ENCODE results near the gene ATAD3A. TPM values are rescaled to one million over a fixed set of nuclear protein-coding genes. Genes with fewer than 3 reads are reported as not detected.

ATAD3A gene
- total RNA-seq, 2 experiments from 2014 or later = 39.4 to 41.0 TPM

- H3K4me3 Mint-ChIP-seq = no peak overlapping the region
- no peaks in the 10 kb centered on the region for H3K27me3 Mint-ChIP-seq (ENCODE audit: low read depth)
- H3K4me1 Mint-ChIP-seq (ENCODE audit: low read depth) = no peaks in the 10 kb centered on the region
- H3K36me3 Mint-ChIP-seq (ENCODE audit: low read depth) = peaks cover 16% of the 10 kb centered on the region
- CTCF ChIA-PET = interaction anchor here (1.3 kb wide), 1 partner anchor 107 kb away, joined by 3 read pairs; no protein-coding TSS in a partner anchor
- intact Hi-C loops (cut with micrococcal nuclease) = no loop called here
- no peak overlapping the region for H3K27ac Mint-ChIP-seq
- no peaks in the 10 kb centered on the region for H3K9me3 Mint-ChIP-seq
- DNase-seq = no peak
Measured at GRCh38 chr1:1559066-1559465, 47.1 kb downstream of the ATAD3A start.

DNA sequence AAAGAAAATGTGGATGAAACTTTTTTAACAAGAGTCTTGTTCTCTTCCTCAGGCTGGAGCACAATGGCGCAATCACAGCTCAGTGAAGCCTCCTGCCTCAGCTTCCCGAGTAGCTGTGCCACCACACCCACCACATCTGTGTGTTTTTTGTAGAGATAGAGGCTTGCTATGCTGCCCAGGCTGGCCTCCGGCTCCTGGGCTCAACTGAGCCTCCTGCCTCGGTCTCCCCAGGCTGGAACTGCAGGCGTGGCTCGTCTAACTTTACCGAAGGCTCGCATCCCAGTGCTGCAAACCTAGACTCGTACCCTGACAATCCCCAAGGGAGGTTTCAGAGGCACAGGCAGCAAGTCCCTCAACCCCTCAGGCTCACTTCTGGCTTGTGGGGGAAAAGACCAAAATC, 48.2 kb downstream of the ATAD3A start:
- no peak overlapping the region for H3K4me3 Mint-ChIP-seq
- H3K9me3 Mint-ChIP-seq = no peaks in the 10 kb centered on the region
- DNase-seq = no peak
- CTCF ChIA-PET = no interaction called here
- H3K27me3 Mint-ChIP-seq (ENCODE audit: low read depth) = no peaks in the 10 kb centered on the region
- peaks cover 21% of the 10 kb centered on the region for H3K36me3 Mint-ChIP-seq (ENCODE audit: low read depth)
- intact Hi-C loops (cut with micrococcal nuclease) = no loop called here
- H3K27ac Mint-ChIP-seq = no peak overlapping the region
- H3K4me1 Mint-ChIP-seq (ENCODE audit: low read depth) = no peaks in the 10 kb centered on the region

DNA sequence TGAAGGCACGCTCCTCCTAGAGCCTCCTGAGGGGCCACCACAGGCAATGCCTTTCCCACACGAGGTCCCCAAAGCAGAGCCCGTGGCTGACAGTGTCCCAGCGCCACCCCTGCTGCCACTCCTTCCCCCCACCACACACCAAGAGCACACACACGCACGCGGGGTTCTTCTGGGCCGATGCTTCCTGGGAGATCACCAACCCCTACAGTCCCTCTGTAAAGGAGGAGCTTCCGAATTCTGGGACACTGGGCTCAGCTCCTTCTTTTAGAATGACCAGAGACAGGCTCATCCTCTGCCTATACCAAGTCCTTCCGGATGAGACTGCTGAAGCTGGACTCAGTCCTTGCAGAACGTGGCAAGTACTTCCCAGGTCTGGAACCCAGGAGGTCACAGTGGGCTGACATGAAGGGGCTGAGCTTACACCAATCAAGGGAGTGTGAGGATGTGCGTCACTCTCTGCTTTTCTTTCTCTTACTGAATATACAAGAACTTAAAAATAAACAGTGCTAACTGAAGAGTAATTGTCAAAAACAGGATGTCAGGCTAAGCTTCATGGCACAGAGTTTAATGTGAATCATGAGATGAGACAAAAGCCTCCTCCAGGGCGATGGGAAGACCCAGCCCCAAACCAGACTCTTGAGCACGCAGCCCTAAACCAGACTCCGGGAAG, 50.0 kb downstream of the ATAD3A start:
- Mint-ChIP-seq H3K9me3 (no peaks in the 10 kb centered on the region), H3K4me1 (ENCODE audit: low read depth) (peaks cover 2% of the 10 kb centered on the region), H3K4me3 (no peak overlapping the region), H3K27me3 (ENCODE audit: low read depth) (no peaks in the 10 kb centered on the region), H3K27ac (no peak overlapping the region), H3K36me3 (ENCODE audit: low read depth) (peaks cover 24% of the 10 kb centered on the region)
- no peak for DNase-seq
- CTCF ChIA-PET = no interaction called here
- intact Hi-C loops (cut with micrococcal nuclease) = no loop called here

GRCh38 chr1:1562556-1563195, 50.7 kb downstream of the ATAD3A start:
- intact Hi-C loops (cut with micrococcal nuclease) = no loop called here
- DNase-seq = no peak
- Mint-ChIP-seq H3K27me3 (ENCODE audit: low read depth) (no peaks in the 10 kb centered on the region), H3K4me3 (no peak overlapping the region), H3K27ac (no peak overlapping the region), H3K4me1 (ENCODE audit: low read depth) (peaks cover 9% of the 10 kb centered on the region), H3K9me3 (no peaks in the 10 kb centered on the region), H3K36me3 (ENCODE audit: low read depth) (peaks cover 27% of the 10 kb centered on the region)
- CTCF ChIA-PET = no interaction called here

- H3K27ac Mint-ChIP-seq = no peak overlapping the region
- intact Hi-C loops (cut with micrococcal nuclease) = no loop called here
- no peak overlapping the region for H3K4me3 Mint-ChIP-seq
- no peak for DNase-seq
- no peaks in the 10 kb centered on the region for H3K27me3 Mint-ChIP-seq (ENCODE audit: low read depth)
- no peaks in the 10 kb centered on the region for H3K9me3 Mint-ChIP-seq
- H3K36me3 Mint-ChIP-seq (ENCODE audit: low read depth) = peaks cover 27% of the 10 kb centered on the region
- CTCF ChIA-PET = no interaction called here
- H3K4me1 Mint-ChIP-seq (ENCODE audit: low read depth) = peaks cover 16% of the 10 kb centered on the region
Measured at GRCh38 chr1:1563688-1564087, 51.7 kb downstream of the ATAD3A start.

DNA sequence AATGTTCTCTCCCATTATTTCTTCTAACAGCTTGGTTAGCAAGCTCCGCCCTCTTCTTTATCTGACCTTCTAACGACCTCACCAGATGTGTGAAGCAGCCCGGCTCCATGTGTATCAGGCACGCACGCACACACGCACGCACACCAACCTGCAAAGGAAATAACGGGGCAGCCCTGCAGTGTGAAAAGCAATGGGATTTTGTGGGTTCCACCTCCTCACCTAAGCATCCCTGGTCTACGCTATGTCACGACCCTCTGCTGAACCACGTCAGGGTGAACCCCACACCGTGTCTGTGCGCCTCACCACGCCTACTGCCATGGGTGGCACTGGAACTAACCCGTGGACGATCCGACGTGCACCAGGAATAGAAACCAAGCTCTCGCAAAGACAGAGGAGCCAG, 52.3 kb downstream of the ATAD3A start:
- H3K27me3 Mint-ChIP-seq (ENCODE audit: low read depth) = no peaks in the 10 kb centered on the region
- no peak for DNase-seq
- H3K9me3 Mint-ChIP-seq = no peaks in the 10 kb centered on the region
- no peak overlapping the region for H3K4me3 Mint-ChIP-seq
- intact Hi-C loops (cut with micrococcal nuclease) = no loop called here
- H3K27ac Mint-ChIP-seq = no peak overlapping the region
- H3K4me1 Mint-ChIP-seq (ENCODE audit: low read depth) = peaks cover 18% of the 10 kb centered on the region
- H3K36me3 Mint-ChIP-seq (ENCODE audit: low read depth) = peaks cover 29% of the 10 kb centered on the region
- CTCF ChIA-PET = interaction anchor here (1.2 kb wide), 1 partner anchor 12 kb away, joined by 3 read pairs; no protein-coding TSS in a partner anchor

GRCh38 chr1:1565340-1565739, 53.4 kb downstream of the ATAD3A start:
- Mint-ChIP-seq H3K27ac (no peak overlapping the region), H3K9me3 (no peaks in the 10 kb centered on the region), H3K27me3 (ENCODE audit: low read depth) (no peaks in the 10 kb centered on the region), H3K36me3 (ENCODE audit: low read depth) (peaks cover 36% of the 10 kb centered on the region), H3K4me1 (ENCODE audit: low read depth) (peaks cover 29% of the 10 kb centered on the region), H3K4me3 (no peak overlapping the region)
- intact Hi-C loops (cut with micrococcal nuclease) = no loop called here
- CTCF ChIA-PET = interaction anchor here (1.2 kb wide), 1 partner anchor 13 kb away, joined by 3 read pairs; no protein-coding TSS in a partner anchor
- no peak for DNase-seq

- Mint-ChIP-seq H3K9me3 (no peaks in the 10 kb centered on the region), H3K27ac (peak overlapping the region; percentile 24), H3K4me3 (no peak overlapping the region), H3K4me1 (ENCODE audit: low read depth) (peaks cover 40% of the 10 kb centered on the region), H3K36me3 (ENCODE audit: low read depth) (peaks cover 33% of the 10 kb centered on the region), H3K27me3 (ENCODE audit: low read depth) (no peaks in the 10 kb centered on the region)
- CTCF ChIA-PET = no interaction called here
- intact Hi-C loops (cut with micrococcal nuclease) = no loop called here
- no peak for DNase-seq
Measured at GRCh38 chr1:1567152-1567875, 55.4 kb downstream of the ATAD3A start.

- H3K27me3 Mint-ChIP-seq (ENCODE audit: low read depth) = no peaks in the 10 kb centered on the region
- intact Hi-C loops (cut with micrococcal nuclease) = no loop called here
Measured at GRCh38 chr1:1567891-1568291, 55.9 kb downstream of the ATAD3A start.

GRCh38 chr1:1569341-1569740, 57.4 kb downstream of the ATAD3A start:
- Mint-ChIP-seq H3K9me3 (no peaks in the 10 kb centered on the region), H3K36me3 (ENCODE audit: low read depth) (peaks cover 35% of the 10 kb centered on the region), H3K4me1 (ENCODE audit: low read depth) (peaks cover 54% of the 10 kb centered on the region), H3K27ac (no peak overlapping the region), H3K4me3 (no peak overlapping the region), H3K27me3 (ENCODE audit: low read depth) (no peaks in the 10 kb centered on the region)
- DNase-seq = no peak
- CTCF ChIA-PET = no interaction called here
- intact Hi-C loops (cut with micrococcal nuclease) = no loop called here

More at GRCh38 chr1:1567891-1568291, 55.9 kb downstream of the ATAD3A start:
- no peak for DNase-seq
- Mint-ChIP-seq H3K9me3 (no peaks in the 10 kb centered on the region), H3K27ac (no peak overlapping the region), H3K4me3 (no peak overlapping the region), H3K4me1 (ENCODE audit: low read depth) (peaks cover 46% of the 10 kb centered on the region), H3K36me3 (ENCODE audit: low read depth) (peaks cover 31% of the 10 kb centered on the region)
- CTCF ChIA-PET = interaction anchor here (0.7 kb wide), 1 partner anchor 63 kb away, joined by 3 read pairs; no protein-coding TSS in a partner anchor

DNA sequence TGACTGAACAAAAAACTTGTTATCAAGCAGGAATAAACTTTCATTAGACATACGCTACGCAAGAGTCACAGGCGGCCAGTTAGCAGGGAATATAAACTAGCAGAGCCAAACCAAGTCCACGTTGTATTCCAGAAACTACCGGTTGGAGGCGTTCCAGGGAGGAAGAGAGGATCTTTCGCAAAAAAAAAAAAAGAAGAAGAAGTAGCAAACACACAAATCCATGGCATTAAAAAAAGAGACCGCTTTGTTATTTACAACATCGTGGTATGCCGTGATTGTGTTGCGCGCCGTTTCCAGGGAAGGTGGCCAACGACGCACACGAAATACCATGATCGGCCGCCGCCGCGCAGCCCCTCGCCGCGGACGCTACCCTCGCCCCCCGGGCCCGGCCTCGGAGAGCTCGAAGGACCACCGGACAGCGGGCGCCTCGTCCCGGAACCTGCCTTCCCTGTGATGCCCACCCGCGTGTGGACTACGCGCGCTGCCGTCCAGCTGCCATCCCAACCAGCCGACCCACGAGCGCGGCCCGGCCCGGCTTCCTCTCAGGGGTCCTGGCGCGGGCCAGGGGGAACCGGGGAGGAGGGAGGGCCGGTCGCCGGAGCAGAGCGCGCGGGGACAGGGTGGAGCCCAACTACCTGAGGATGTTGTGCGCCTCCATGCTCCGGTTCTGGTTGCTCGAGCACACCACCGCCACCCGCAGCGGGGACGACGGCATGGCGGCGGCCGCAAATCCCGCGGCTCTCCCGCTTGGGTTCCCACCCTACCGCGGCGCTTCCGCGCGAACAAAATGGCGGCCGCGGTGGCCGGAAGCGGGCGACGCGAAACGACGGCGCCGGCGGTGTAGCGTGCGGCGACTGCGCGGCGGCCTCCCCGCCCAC, 62.1 kb downstream of the ATAD3A start:
- peak; percentile 69 for DNase-seq
- peak overlapping the region; percentile 88 for H3K4me3 Mint-ChIP-seq
- peaks cover 50% of the 10 kb centered on the region for H3K4me1 Mint-ChIP-seq (ENCODE audit: low read depth)
- H3K9me3 Mint-ChIP-seq = no peaks in the 10 kb centered on the region
- H3K27me3 Mint-ChIP-seq (ENCODE audit: low read depth) = no peaks in the 10 kb centered on the region
- CTCF ChIA-PET = no interaction called here
- intact Hi-C loops (cut with micrococcal nuclease) = loop anchor here (1.0 to 2.0 kb wide), 7 partner anchors 23 to 199 kb away; partner anchors contain the start of genes ATAD3B, AURKAIP1, CCNL2 and CDK11B
- H3K36me3 Mint-ChIP-seq (ENCODE audit: low read depth) = peaks cover 24% of the 10 kb centered on the region
- H3K27ac Mint-ChIP-seq = peak overlapping the region; percentile 96
